Activated B cell treated with CpG ODN at 0.5 μM for 24 hours (primary cell): ENCODE data around the gene IFITM10. TPM values are rescaled to one million over a fixed set of nuclear protein-coding genes. Genes with fewer than 3 reads are reported as not detected.

Experiments
- ATAC-seq: fragments of 200-7000 bp; cut with Tn5 transposase; one replicate; pipeline ENCODE4 v1.10.0; 2021; ENCODE audit warnings: low read depth, mild to moderate bottlenecking, moderate library complexity
- CTCF ChIA-PET: fragments of 350-600 bp; sonication (Branson Sonifier 250); formaldehyde crosslinking; loops from one replicate; lab custom pipeline; 2021; ENCODE audit warnings: antibody characterized with exemption; lab: Charles Lee
- POLR2A ChIA-PET: fragments of 350-600 bp; sonication (Branson Sonifier 250); formaldehyde crosslinking; loops from one replicate; lab custom pipeline; 2021; ENCODE audit warnings: antibody characterized with exemption; lab: Charles Lee
- DNase-seq: peaks from one replicate; pipeline ENCODE4 v3.0.0; 2022
- H3K27ac Mint-ChIP-seq: one replicate; pipeline ENCODE4 v1.8.0; 2020; ENCODE audit warnings: mixed read lengths
- H3K27me3 Mint-ChIP-seq: one replicate; pipeline ENCODE4 v1.8.0; 2021; ENCODE audit warnings: mixed read lengths
- H3K36me3 Mint-ChIP-seq: one replicate; pipeline ENCODE4 v1.8.0; 2021; ENCODE audit warnings: low read depth, mixed read lengths
- H3K4me1 Mint-ChIP-seq: one replicate; pipeline ENCODE4 v1.8.0; 2021; ENCODE audit warnings: mixed read lengths
- H3K4me3 Mint-ChIP-seq: one replicate; pipeline ENCODE4 v1.8.0; 2020; ENCODE audit warnings: mild to moderate bottlenecking, mixed read lengths
- H3K9me3 Mint-ChIP-seq: one replicate; pipeline ENCODE4 v1.8.0; 2020; ENCODE audit warnings: mixed read lengths
- CTCF ChIP-seq: fragments of 200-600 bp; IDR thresholded peaks from one replicate; pipeline ENCODE4 v1.8.0; 2022; ENCODE audit warnings: antibody characterized with exemption, mild to moderate bottlenecking
- intact Hi-C: fragments of 100-400 bp; cut with micrococcal nuclease; formaldehyde crosslinking; loops from one replicate; pipeline ENCODE4 v1.15.1; 2024
- total RNA-seq: library from RNA; stranded (reverse); gene quantifications from 2 replicates; pipeline ENCODE4 v1.2.3, GENCODE V29; 2022

IFITM10 gene
- total RNA-seq, 1 donor from 2014 or later, result not detected

- ChIA-PET CTCF (interaction anchor here (0.7 to 5.5 kb wide), 44 partner anchors 8 to 463 kb away, joined by 3 to 252 read pairs (median 5); partner anchors contain the start of genes CTSD, H19, IGF2 and SYT8), POLR2A (interaction anchor here (0.9 to 2.4 kb wide), 7 partner anchors 41 to 458 kb away, joined by 3 to 19 read pairs (median 7); partner anchors contain the start of gene IGF2)
- H3K9me3 Mint-ChIP-seq, result no peaks in the 10 kb centered on the region
- H3K4me1 Mint-ChIP-seq, result peaks cover 5% of the 10 kb centered on the region
- no peaks in the 10 kb centered on the region for H3K36me3 Mint-ChIP-seq
- DNase-seq (peak; percentile 79), ATAC-seq (peak; percentile 59)
- no peak overlapping the region for H3K27ac Mint-ChIP-seq
- H3K27me3 Mint-ChIP-seq, result peaks cover 25% of the 10 kb centered on the region
- intact Hi-C loops, result loop anchor here (1.0 to 5.0 kb wide), 2 partner anchors 41 to 459 kb away; no protein-coding TSS in a partner anchor
- H3K4me3 Mint-ChIP-seq, result peak overlapping the region; percentile 69
- TF ChIP-seq CTCF, result peak; percentile 89
These were observed 56.9 kb downstream of the IFITM10 start for GRCh38 chr11:1693327-1694063.

GRCh38 chr11:1692708-1693326 lies 57.6 kb downstream of the IFITM10 start:
- intact Hi-C loops, result loop anchor here (1.0 to 5.0 kb wide), 2 partner anchors 41 to 459 kb away; no protein-coding TSS in a partner anchor
- ChIA-PET CTCF (interaction anchor here (1.2 to 5.5 kb wide), 18 partner anchors 9 to 463 kb away, joined by 3 to 252 read pairs (median 6); partner anchors contain the start of genes H19 and SYT8), POLR2A (interaction anchor here (2.0 to 2.4 kb wide), 2 partner anchors 140 to 308 kb away, joined by 9 to 19 read pairs; no protein-coding TSS in a partner anchor)
- no peak for ATAC-seq
- peaks cover 27% of the 10 kb centered on the region for H3K27me3 Mint-ChIP-seq
- no peak for DNase-seq
- peaks cover 5% of the 10 kb centered on the region for H3K4me1 Mint-ChIP-seq
- no peaks in the 10 kb centered on the region for H3K36me3 Mint-ChIP-seq
- H3K27ac Mint-ChIP-seq, result no peak overlapping the region
- H3K9me3 Mint-ChIP-seq, result no peaks in the 10 kb centered on the region
- H3K4me3 Mint-ChIP-seq, result peak overlapping the region; percentile 69
- TF ChIP-seq CTCF, result no peak

GRCh38 chr11:1691878-1692707 lies 58.3 kb downstream of the IFITM10 start:
- no peak for ATAC-seq
- intact Hi-C loops, result loop anchor here (5.0 kb wide), 1 partner anchor 40 kb away; no protein-coding TSS in a partner anchor
- no peak for DNase-seq
- TF ChIP-seq CTCF, result no peak
- Mint-ChIP-seq H3K27me3 (peaks cover 27% of the 10 kb centered on the region), H3K36me3 (no peaks in the 10 kb centered on the region), H3K9me3 (no peaks in the 10 kb centered on the region), H3K27ac (no peak overlapping the region), H3K4me3 (no peak overlapping the region), H3K4me1 (peaks cover 5% of the 10 kb centered on the region)
- POLR2A ChIA-PET, result no interaction called here
- CTCF ChIA-PET, result interaction anchor here (1.2 to 5.5 kb wide), 6 partner anchors 9 to 460 kb away, joined by 3 to 252 read pairs (median 59); partner anchors contain the start of genes H19 and SYT8

- CTCF ChIA-PET, result interaction anchor here (0.6 to 5.5 kb wide), 7 partner anchors 10 to 460 kb away, joined by 3 to 252 read pairs (median 4); partner anchors contain the start of gene SYT8
- no peak for DNase-seq
- Mint-ChIP-seq H3K9me3 (no peaks in the 10 kb centered on the region), H3K4me1 (peaks cover 5% of the 10 kb centered on the region), H3K36me3 (no peaks in the 10 kb centered on the region), H3K4me3 (no peak overlapping the region), H3K27me3 (peaks cover 27% of the 10 kb centered on the region), H3K27ac (no peak overlapping the region)
- ATAC-seq, result no peak
- TF ChIP-seq CTCF, result no peak
- POLR2A ChIA-PET, result no interaction called here
- intact Hi-C loops, result loop anchor here (5.0 kb wide), 1 partner anchor 39 kb away; no protein-coding TSS in a partner anchor
These were observed 59.1 kb downstream of the IFITM10 start for GRCh38 chr11:1691026-1691877.
